Activated CD4-positive, alpha-beta T cell treated with anti-CD3 and anti-CD28 coated beads, Interleukin-10, Interleukin-2, amounts not matched to agents 100 ng/mL and 50 ng/mL, durations not matched to agents 16 hours and 8 hours (primary cell): ENCODE measurements around the gene CCDC187.
"Not testable (repeated sequence)": the region's sequence is repeated elsewhere in the genome, so short reads cannot be mapped to it uniquely, and the experiment has no call there.

ENCODE experiments used
- DNase-seq: peaks from one replicate; pipeline ENCODE4 v3.0.0-alpha.2; 2020

The CCDC187 gene

GRCh38 chr9:136303825-136304416 is at the start of gene CCDC187:
TSS of gene CCDC187 (minus strand) at chr9:136304094. CDS start at chr9:136303830, 264 bp downstream.
- no peak for DNase-seq

DNA sequence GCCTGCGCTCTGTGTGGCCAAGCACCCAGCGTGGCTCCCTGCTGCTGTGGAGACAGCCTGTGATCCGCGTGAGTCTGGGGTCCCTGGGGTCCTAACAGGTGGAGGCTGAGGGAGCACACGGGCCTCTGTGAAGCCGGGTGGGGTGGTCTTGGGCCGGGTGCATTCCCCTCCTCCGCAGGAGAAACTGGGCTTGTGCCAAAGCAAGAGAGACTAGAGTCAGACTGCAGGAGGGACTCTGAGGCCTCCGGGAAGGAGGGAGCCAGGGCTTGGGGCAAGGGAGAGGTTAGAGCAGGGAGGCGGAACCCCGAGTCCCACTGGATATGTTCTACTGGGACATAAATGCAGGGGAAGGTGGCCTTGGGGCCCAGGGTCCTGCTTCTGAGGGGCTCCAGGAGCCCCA is 49.2 kb upstream of the CCDC187 start:
- DNase-seq = no peak

DNA sequence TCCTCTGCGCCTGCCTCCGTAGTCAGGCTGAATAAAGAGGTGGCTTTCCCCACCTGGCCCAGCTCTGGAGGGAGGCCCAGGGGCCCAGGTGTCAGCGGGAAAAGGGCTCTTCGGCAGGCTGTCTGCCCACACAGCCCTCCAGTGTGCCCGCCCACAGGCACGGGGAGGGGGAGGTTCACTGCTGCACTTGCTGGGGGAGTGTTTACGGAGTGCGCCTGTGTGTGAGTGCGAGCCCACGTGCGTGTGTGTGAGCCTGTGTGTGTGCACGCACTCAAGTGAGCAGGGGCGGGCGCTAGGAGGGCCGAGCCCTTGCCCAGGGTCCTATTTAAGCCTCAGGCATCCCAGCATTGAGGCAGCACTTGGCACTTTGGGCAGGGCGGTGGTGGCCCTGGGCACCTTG is 48.8 kb upstream of the CCDC187 start:
- no peak for DNase-seq

DNA sequence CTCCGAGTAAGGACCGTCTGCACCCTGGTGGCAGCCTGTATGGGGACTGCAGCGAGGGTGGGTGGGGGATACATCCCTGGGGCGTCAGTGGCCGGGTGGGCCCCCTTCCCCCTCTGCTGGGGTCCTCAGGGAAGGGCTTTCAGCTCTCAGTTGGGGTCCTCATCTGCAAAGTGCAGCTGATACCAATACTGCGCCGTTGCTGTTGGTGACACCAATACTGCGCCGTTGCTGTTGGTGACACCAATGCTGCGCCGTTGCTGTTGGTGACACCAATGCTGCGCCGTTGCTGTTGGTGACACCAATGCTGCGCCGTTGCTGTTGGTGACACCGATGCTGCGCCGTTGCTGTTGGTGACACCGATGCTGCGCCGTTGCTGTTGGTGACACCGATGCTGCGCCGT is 48.0 kb upstream of the CCDC187 start:
- DNase-seq = not testable (repeated sequence)

DNA sequence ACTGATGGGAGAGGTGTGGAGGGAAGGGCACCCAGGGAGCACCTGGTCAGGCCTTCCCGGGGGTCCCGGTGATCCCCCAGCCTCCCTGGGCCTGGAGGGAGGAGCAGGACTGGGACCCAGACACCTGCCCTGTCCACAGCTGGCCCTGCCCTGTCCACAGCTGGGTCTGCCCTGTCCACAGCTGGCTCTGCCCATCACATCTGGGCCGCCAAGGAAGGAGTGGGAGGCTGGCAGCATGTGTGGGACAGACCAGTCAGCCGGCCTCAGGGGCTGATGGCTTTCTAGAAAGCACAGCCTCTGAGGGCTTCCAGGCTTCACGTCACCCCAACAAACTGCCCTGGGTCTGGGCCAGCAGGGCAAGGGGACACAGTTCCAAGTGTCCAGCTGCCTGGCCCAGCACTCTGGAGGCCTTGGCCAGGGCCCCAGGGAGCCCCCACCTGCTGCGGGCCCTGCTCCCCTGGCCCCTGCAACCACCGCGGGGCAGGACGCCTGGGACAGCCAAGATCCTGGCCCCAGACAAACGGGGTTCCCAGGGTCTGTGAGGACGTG is 47.4 kb upstream of the CCDC187 start:
- DNase-seq = no peak

GRCh38 chr9:136349546-136349945 is 45.7 kb upstream of the CCDC187 start:
- no peak for DNase-seq

DNA sequence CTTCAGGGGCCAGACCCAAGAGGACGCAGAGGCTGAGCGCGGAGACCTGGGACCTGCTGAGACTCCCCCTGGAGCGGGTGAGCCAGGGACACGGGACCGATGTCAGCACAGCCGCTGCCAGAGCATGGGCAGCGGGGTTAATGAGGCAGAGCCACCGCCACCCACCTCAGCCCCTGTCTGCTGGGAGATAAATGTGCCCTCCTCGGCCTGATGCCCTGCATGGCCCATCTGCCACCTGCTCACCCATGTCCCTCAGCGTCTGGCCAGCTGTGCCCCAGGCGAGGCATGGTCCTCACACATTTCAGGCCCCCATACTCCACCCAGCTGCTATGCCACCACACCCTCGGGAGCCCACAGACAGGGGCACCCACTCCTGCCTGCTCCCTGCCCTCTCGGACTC is 44.8 kb upstream of the CCDC187 start:
- DNase-seq = no peak

- DNase-seq = no peak
Observed at GRCh38 chr9:136347472-136348256, 43.8 kb upstream of the CCDC187 start.

GRCh38 chr9:136346927-136347465 is 43.1 kb upstream of the CCDC187 start:
- no peak for DNase-seq

DNA sequence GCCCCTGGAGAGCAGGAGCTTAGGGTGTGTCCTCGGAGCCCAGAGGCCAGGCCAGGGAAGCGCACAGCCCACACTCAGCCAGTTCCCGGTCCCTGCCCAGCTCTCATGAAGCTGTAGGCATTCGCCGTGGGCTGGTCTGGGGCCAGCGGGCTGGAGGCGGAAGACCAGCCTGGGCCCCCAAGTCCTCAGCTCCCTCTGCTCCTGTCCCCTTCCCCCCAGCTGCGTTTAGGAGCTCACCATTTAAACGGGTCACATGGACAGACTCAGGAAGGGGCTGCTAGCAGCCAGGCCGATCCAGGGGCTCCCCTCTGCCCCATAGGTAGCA is 42.2 kb upstream of the CCDC187 start:
- no peak for DNase-seq

GRCh38 chr9:136345281-136346156 is 41.6 kb upstream of the CCDC187 start:
- no peak for DNase-seq

GRCh38 chr9:136344544-136345280 is 40.8 kb upstream of the CCDC187 start:
- DNase-seq = no peak

DNA sequence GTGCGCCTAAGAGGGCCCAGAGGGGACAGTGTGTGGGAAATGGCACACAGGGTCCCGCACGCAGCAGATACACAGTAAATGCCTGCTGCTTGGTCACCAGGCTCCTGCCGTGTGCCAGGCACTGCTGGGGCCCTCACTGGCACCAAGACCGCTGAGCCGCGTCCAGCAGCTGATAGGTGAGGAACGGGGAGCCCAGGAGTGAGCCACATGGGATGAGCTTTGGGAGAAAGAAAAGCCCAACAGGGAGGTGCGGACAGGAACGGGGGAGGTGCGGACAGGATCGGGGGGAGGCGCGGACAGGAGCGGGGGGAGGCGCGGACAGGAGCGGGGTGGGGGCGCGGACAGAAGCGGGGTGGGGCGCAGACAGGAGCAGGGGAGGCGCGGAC is 40.0 kb upstream of the CCDC187 start:
- DNase-seq = no peak

DNA sequence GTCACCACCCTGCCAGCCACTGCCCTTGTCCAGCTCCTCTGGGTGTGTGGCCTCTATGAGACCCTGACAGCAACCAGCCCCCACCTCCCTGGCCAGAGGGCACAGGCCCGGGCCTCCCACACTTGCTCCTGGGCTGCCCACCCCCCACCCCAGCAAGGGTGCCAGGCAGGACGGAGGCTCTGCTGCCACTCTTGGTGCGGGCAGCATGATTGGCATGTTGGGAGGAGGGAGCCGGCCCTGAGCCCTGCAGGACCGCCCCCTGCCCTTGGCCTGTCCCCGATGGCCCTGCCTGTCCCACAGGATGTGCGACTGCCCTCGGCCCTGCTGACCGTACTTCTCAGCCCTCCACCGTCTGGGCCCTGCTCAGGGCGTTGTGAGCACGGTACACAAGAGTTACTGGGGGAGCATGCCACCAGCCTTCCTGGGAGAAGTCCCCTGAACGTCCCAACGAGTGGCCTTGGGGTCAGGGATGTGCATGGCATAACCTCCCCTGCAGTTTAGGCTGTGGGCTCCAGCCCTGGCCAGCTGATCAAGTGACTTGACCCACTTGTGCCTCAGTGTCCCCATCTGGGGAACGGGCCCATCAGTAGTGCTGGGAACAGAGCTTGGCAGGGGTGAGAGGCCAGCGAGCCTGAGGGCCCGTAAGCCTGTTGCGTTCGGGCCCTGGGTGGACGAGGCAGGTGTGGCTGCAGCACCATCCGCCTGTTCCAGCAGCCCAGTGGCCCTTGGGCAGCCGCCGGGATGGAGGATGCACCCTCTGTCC is 39.4 kb upstream of the CCDC187 start:
- DNase-seq = no peak

DNA sequence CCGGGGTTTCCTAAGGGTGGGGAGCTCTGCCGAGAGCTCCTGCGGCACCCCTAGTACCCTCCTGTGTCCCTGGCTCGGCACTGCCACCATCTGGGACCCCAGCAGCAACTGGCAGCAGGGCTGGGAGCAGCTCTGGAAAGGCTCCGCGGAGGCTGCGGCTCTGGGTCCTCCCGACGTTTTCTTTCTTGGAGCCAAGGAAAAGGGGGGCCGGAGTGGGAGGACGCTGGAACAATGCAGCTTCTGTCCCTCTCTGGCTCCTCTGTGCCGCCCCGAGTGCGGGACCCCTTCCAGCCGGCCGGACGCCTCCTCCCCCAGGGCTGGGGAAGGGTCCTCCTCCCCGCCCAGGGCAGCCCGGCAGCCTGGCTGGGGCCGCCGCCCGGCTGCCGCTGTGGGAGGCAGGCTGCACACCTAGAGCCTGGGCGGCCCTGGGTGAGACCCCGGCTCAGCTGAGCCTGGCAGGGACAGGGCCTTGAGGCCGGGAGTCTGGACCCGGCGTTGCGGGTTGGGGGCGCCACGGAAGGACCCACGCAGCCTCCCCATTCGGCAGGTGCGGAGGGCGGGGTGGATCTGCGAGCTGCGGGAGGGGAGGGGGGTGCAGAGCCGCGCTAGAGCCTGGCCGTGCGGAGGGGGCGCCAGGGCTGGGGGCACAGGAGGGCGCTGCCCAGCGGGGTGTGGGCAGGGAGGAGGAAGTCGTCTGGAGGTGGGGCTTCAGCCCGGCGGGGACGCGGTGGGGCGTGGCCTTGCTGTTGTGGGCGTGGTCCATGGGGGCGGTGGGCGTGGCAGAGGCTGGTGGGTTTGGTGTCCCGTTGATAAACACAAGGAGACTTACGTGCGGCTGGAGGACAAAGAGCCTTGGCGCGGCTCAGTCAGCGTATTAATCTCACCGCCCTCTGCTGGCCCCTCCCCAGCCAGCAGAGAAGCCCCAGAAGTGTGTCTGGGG is 38.6 kb upstream of the CCDC187 start:
- peak; percentile 73 for DNase-seq

GRCh38 chr9:136341769-136342168 is 37.9 kb upstream of the CCDC187 start:
- no peak for DNase-seq

GRCh38 chr9:136341042-136341655 is 37.3 kb upstream of the CCDC187 start:
- DNase-seq = no peak

DNA sequence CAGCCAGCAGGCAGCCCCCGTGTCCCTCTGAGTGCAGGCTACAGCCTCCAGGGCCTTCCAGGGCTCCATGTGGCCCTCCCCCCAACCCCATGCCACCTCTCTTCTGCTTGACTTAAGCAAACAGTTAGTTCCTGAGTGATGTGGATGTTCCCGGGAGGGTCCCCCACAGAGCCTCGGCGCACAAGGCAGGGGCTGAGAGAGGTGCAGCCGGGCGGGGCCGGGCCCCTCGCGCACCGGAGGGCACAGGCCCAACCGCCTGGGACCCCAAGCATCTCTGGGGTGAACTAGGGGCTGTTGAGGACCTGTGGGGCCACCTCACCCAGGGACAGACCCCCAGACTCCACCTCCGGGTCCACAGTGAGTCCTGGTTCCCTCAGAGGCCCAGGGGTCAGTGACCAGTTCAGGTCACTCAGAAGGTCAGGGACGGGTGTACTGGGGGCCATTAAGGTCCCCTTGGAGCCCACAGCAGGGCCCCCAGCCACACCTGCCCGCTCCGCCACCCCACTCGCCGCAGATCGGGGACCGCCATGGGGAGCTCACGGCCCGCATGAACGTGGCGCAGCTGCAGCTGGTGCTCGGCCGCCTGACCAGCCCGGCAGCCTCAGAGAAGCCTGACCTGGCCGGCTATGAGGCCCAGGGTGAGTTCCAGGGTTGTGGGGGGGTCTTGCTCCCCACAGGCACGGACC is 36.6 kb upstream of the CCDC187 start:
- DNase-seq = no peak

DNA sequence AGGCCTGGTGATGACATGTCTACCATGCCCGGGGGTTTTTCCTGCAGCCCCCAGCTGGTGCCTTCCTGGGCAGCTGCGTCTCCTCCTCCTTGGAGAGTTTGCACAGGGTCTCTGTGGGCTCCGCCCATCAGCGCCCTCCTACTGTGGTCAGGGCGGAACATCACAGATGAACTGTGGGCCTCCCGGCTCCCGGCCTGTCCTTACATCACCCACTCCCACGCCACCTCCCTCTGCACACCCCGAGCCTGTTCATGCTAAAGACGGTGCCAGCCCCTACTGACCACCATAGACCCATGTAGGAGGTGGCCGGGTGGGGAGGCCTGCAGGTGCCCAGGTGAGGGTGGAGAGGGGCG is 36.0 kb upstream of the CCDC187 start:
- DNase-seq = no peak
